Astrocyte (in vitro differentiated cells and primary cell): ENCODE measurements around the gene UFD1.

Source experiments
- CTCF ChIP-seq: IDR thresholded peaks from 2 replicates; pipeline ENCODE4 v1.5.1; 2011; ENCODE audit warnings: low read depth, mild to moderate bottlenecking, inconsistent platforms, low read length, moderate library complexity; ENCODE audit not compliant: insufficient read depth
- EZH2 ChIP-seq: IDR thresholded peaks from 2 replicates; pipeline ENCODE4 v1.6.1; 2012; ENCODE audit warnings: mild to moderate bottlenecking, low read length, inconsistent platforms; ENCODE audit not compliant: insufficient read depth

- TF ChIP-seq CTCF (no peak), EZH2 (no peak)
Observed at GRCh38 chr22:19496324-19496630, 17.3 kb upstream of the UFD1 start.
